ENCODE measurements around the gene MAGI3.

DNA sequence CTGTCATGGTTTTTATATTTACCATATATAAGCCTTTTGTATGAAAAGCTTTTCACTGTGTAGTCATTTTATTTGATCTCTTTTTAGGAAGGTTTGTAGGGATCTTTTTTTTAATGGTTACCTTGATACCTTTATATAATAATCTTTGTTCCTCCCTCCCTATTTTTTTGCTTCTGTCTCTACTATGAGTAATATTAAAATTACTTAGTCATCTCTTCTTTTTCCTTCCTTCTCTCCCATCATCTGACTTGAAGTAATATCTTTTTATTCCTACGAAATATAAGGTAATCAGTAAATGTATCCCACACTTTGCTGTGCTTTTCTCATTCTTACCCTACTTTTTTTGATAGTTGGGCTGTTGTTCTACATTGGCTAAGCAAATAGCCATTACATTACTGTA is 161.4 kb downstream of the MAGI3 start:
- TF ChIP-seq POLR2A (IDR thresholded peaks at IDR 0.05) (no peak), POLR2AphosphoS5 (IDR thresholded peaks at IDR 0.05) (no peak), EP300 (IDR thresholded peaks at IDR 0.05) (no peak)
- TF ChIP-seq, protein P1, sequence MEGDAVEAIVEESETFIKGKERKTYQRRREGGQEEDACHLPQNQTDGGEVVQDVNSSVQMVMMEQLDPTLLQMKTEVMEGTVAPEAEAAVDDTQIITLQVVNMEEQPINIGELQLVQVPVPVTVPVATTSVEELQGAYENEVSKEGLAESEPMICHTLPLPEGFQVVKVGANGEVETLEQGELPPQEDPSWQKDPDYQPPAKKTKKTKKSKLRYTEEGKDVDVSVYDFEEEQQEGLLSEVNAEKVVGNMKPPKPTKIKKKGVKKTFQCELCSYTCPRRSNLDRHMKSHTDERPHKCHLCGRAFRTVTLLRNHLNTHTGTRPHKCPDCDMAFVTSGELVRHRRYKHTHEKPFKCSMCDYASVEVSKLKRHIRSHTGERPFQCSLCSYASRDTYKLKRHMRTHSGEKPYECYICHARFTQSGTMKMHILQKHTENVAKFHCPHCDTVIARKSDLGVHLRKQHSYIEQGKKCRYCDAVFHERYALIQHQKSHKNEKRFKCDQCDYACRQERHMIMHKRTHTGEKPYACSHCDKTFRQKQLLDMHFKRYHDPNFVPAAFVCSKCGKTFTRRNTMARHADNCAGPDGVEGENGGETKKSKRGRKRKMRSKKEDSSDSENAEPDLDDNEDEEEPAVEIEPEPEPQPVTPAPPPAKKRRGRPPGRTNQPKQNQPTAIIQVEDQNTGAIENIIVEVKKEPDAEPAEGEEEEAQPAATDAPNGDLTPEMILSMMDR (IDR thresholded peaks at IDR 0.05), result no peak

Data from stomach (tissue), 4 donors.